H1 (cell line): ENCODE data around the gene CPSF7. TPM values are rescaled to one million over a fixed set of nuclear protein-coding genes. Genes with fewer than 3 reads are reported as not detected.

Experiments used
- BRCA1 ChIP-seq: IDR thresholded peaks from 2 replicates; pipeline ENCODE4 v1.6.1; 2012; ENCODE audit warnings: low read depth, low read length, improper control_type of control experiment
- CHD2 ChIP-seq: IDR thresholded peaks from 2 replicates; pipeline ENCODE4 v1.6.1; 2012; ENCODE audit warnings: low read length, improper control_type of control experiment
- CHD7 ChIP-seq: fragments of 300-600 bp; sonication (generic); IDR thresholded peaks from 2 replicates; pipeline ENCODE4 v1.7.1; 2012; ENCODE audit warnings: low read length, moderate library complexity, mild to moderate bottlenecking, inconsistent platforms; ENCODE audit not compliant: insufficient replicate concordance
- CTBP2 ChIP-seq: IDR thresholded peaks from 2 replicates; pipeline ENCODE4 v1.7.0; 2011; ENCODE audit warnings: borderline replicate concordance, mild to moderate bottlenecking, moderate library complexity, mixed read lengths, low read length; ENCODE audit not compliant: insufficient read depth, insufficient read length
- EGR1 ChIP-seq: IDR thresholded peaks from 2 replicates; pipeline ENCODE4 v1.6.1; 2011; ENCODE audit warnings: low read depth, low read length, borderline replicate concordance
- NRF1 ChIP-seq: IDR thresholded peaks from 2 replicates; pipeline ENCODE4 v1.6.1; 2011; ENCODE audit warnings: mild to moderate bottlenecking, low read depth, low read length, improper control_type of control experiment
- RFX5 ChIP-seq: IDR thresholded peaks from 2 replicates; pipeline ENCODE4 v1.6.1; 2011; ENCODE audit warnings: low read depth, low read length, improper control_type of control experiment, borderline replicate concordance
- SP1 ChIP-seq: IDR thresholded peaks from 2 replicates; pipeline ENCODE4 v1.6.1; 2011; ENCODE audit warnings: low read depth, low read length
- USF2 ChIP-seq: IDR thresholded peaks from 2 replicates; pipeline ENCODE4 v1.6.1; 2011; ENCODE audit warnings: low read length, improper control_type of control experiment
- YY1 ChIP-seq: IDR thresholded peaks from 2 replicates; pipeline ENCODE4 v1.6.1; 2011; ENCODE audit warnings: low read depth, mild to moderate bottlenecking, low read length
- polyA plus RNA-seq, 7 experiments: library from polyadenylated mRNA; depleted of rRNA in 3 of 7; stranded (reverse) in 5 of 7; unstranded in 2 of 7; fragments of >200 nt in 5 of 7; fragments of 200-250 nt in 2 of 7; gene quantifications; 1 replicate in 5 of 7; 2 replicates in 1 of 7; 4 replicates in 1 of 7; pipeline versions ENCODE4 v1.2.1 to v1.2.3, GENCODE V29; 2011 to 2013; ENCODE audit warnings: missing spikeins in 2 of 7, mixed read lengths in 2 of 7
- total RNA-seq: library from RNA; stranded (reverse); fragmentation: NEBNext Ultra II Directional; extraction: Animal tissue kit (Norgen Biotek cat#: 25700); gene quantifications from 2 replicates; pipeline ENCODE4 v1.2.1, GENCODE V29; 2021

CPSF7 gene
- total and polyA plus RNA-seq, 2 of the 8 experiments (the other 6 are each of a cell fraction or from before 2014, with no cell fraction given), result 95.9 to 122 TPM

- TF ChIP-seq CHD7 (no peak), EGR1 (no peak), BRCA1 (no peak), YY1 (no peak), CHD2 (no peak), NRF1 (no peak), USF2 (no peak), CTBP2 (no peak), RFX5 (no peak), SP1 (no peak)
Observed at GRCh38 chr11:61442616-61443015, 12.8 kb upstream of the CPSF7 start (continued).
